ENCODE data around the gene STOML2.

The STOML2 gene

DNA sequence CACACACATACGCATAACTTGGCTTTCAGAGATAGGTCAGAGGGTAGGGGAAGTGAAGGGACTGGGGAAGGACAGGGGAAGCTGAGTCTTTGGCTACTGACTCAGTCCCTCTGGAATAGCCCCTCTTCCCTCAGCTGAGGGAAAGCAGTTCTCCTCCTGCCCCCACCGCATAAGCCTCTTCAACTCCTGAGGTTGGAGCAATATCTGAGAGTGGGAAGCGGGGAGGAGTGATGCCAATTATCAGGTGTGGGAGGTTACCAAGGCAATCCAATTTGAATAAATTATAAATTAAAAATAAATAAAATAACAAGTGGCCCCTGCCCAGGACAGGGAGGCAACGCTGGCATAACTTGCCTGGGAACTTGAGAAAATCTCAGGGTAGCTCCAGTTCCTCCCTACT, 1.7 kb upstream of the STOML2 start:
- no peak for TF ChIP-seq Cebpa-rat (IDR thresholded peaks at IDR 0.05)
- Histone ChIP-seq H3K4me2 (peak overlapping the region in 4 of 11 experiments; percentile 96 to 100 (median 98); a peak in 4 of 22 replicates), H4K20me1 (peaks cover 0 to 64% (median 9%) of the 10 kb centered on the region in 11 experiments; a peak in 12 of 22 replicates), H3K27me3 (no peaks in the 10 kb centered on the region), H3K36me3 (peaks cover 68 to 80% (median 71%) of the 10 kb centered on the region in 11 experiments), H3K9me3 (replicated peaks in 1 of 11) (no peaks in the 10 kb centered on the region), H3K9ac (peak overlapping the region in 9 of 11 experiments; percentile 84 to 95 (median 92); a peak in 9 of 22 replicates), H3K4me3 (peak overlapping the region in 1 of 10 experiments; percentile 74; a peak in 1 of 20 replicates), H3K4me1 (peaks cover 32 to 60% (median 41%) of the 10 kb centered on the region in 10 experiments), H3K27ac (peak overlapping the region in 6 of 11 experiments; percentile 6 to 92 (median 90); a peak in 6 of 22 replicates)

DNA sequence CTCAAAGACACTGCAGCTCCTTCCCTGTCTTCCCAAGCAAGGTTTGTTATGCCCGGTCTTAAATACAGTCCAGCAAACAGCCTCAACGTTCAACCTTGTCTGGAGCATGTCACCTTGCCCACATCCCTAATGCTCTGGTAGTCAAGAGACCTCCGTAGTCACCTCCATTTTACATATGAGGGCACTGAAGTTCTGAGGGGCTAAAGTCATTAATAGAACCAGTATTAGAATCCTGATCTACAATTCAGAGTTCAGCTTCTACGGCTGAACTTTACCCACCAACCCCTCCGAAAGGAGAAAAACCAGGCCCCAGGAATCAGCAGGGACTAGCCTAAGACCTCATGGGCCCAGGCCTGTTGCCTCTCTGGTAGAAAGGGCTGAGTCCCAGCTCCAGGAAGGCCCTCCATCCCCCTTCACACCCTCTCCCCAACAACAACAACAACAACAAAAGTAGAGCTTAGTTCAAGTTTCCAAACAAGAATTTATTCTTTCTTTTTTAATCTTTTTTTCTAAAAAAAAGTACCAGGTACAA, 795 bp upstream of the STOML2 start:
- Histone ChIP-seq H3K9ac (peak overlapping the region; percentile 84 to 95 (median 93)), H3K27me3 (no peaks in the 10 kb centered on the region), H3K36me3 (peaks cover 70 to 79% (median 75%) of the 10 kb centered on the region in 11 experiments), H3K4me1 (peaks cover 25 to 52% (median 33%) of the 10 kb centered on the region in 10 experiments), H3K4me3 (peak overlapping the region; percentile 71 to 92 (median 79)), H3K27ac (peak overlapping the region; percentile 85 to 92 (median 91); a peak in 21 of 22 replicates), H4K20me1 (peaks cover 0 to 55% (median under 1%) of the 10 kb centered on the region in 11 experiments; a peak in 10 of 22 replicates), H3K9me3 (replicated peaks in 1 of 11) (no peaks in the 10 kb centered on the region), H3K4me2 (peak overlapping the region; percentile 96 to 100 (median 97))
- TF ChIP-seq Cebpa-rat (IDR thresholded peaks at IDR 0.05) = no peak

DNA sequence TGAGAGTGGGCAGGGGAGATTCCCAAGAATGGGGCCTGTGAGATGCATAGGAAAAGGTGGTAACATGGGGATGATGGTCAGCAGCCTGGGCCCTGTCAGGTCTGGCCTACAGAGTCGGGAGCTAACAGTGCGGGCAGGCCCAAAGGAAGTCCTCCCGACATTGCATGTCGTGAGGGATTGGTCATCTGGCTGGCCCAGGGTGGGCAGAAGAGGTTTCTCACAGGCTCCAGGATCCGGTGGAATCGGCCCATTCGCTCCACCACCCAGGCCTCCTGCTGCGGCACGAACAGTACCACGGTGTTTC, 514 bp downstream of the STOML2 start:
- H3K27me3 ChIP-seq = no peaks in the 10 kb centered on the region
- peak overlapping the region; percentile 71 to 92 (median 79) for H3K4me3 ChIP-seq
- H3K9me3 ChIP-seq (replicated peaks in 1 of 11) = no peaks in the 10 kb centered on the region
- peaks cover 0 to 42% (median 0%) of the 10 kb centered on the region in 11 experiments; a peak in 7 of 22 replicates for H4K20me1 ChIP-seq
- peaks cover 25 to 51% (median 32%) of the 10 kb centered on the region in 10 experiments for H3K4me1 ChIP-seq
- no peak for TF ChIP-seq Cebpa-rat (IDR thresholded peaks at IDR 0.05)
- H3K27ac ChIP-seq = peak overlapping the region; percentile 85 to 92 (median 91)
- H3K36me3 ChIP-seq = peaks cover 57 to 66% (median 62%) of the 10 kb centered on the region in 11 experiments
- peak overlapping the region; percentile 84 to 95 (median 93) for H3K9ac ChIP-seq
- H3K4me2 ChIP-seq = peak overlapping the region; percentile 96 to 100 (median 97)

DNA sequence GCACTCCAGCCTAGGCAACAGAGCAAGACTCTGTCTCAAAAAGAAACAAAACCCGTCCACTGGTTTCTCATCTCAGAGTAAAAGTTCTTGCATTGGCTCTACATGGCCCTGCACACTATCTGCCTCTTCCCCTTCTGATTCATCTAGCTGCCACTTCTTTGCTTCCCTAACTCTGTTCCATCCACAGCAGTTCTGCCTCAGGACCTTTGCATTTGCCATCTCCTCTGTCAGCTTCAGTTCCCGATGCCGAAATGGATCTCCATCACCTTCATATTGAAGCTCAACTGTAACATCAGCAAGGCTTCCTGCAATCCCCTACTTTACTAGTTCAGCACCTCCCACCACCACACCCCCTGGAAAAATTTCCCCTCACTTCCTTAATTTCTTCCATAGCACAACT, 5.4 kb downstream of the STOML2 start:
- Histone ChIP-seq H3K4me2 (no peak overlapping the region), H4K20me1 (no peaks in the 10 kb centered on the region; a peak in 1 of 22 replicates), H3K4me1 (peaks cover 28 to 51% (median 45%) of the 10 kb centered on the region in 10 experiments), H3K27me3 (no peaks in the 10 kb centered on the region), H3K4me3 (no peak overlapping the region), H3K9ac (no peak overlapping the region), H3K9me3 (replicated peaks in 1 of 11) (no peaks in the 10 kb centered on the region), H3K27ac (no peak overlapping the region), H3K36me3 (peaks cover 34 to 56% (median 46%) of the 10 kb centered on the region in 11 experiments)
- TF ChIP-seq Cebpa-rat (IDR thresholded peaks at IDR 0.05) = no peak

DNA sequence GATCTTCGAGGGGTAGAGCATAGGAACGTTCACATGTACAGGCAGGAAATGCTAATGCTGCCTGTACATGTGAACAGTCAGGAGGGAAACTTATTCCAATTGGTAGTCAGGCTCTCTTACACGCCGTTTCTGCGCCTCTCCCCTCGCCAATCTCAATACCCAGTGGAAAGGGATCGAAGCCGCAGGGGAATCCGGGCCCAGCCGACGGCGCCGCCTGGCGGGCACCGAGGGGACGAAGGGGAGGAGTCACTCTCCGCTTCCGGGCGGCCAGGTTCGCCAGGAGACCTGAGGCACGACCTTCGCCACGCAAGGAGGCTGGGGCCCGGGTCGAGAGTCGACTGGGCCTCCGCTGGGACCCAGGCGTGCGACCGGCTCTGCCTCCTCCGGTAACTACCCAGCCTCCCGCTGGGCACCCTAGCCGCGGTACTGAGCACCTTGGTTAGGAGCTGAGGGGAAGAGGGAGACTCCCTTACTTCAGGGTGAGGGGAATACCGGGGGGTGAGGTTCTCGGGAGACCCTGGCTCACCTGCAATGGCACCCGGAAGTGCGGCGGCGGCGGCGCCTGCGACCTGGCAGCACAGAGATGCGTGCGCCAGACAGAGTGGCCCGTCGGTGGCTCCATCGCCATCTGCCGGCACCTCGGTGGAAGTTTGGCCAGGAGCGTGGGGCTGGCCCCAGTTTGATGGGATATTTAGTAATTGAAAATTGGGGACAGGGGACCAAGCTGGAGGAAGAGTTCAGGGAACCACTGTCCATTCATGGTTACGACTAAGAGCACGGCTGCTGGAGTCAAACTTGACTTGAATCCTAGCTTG, 6.7 kb downstream of the STOML2 start, which contains the start of gene PIGO:
PIGO (minus strand) TSS at position 557 of the 815 bp plus-strand sequence. CDS start 1,026 bp downstream, outside the sequence.
- H3K4me1 ChIP-seq = peaks cover 15 to 38% (median 32%) of the 10 kb centered on the region in 10 experiments
- peak within 1 kb of the TSS; percentile 94 to 99 (median 97) for H3K27ac ChIP-seq

DNA sequence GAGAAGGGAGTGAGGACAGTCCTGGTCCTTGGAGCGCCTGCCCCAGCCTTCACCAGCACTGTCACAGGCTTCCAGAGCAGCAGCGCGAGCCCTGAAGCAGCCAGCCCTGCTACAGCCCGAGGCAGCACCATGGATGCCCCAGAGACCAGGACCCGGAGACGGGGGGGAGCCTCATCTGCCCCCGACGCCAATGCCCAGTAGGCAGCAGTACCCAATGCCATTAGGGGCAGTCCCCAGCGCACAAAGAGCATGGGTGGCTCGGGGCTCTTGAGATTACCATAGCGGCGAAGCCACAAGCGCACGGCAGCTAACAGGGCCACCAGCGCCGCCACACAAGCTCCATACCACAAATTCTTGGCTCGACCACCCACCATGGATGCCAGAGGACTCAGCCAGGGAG, 11.4 kb downstream of the STOML2 start:
- H3K36me3 ChIP-seq = peaks cover 61 to 85% (median 73%) of the 10 kb centered on the region in 11 experiments
- no peaks in the 10 kb centered on the region for H4K20me1 ChIP-seq

More for the DNA sequence above, 6.7 kb downstream of the STOML2 start, which contains the start of gene PIGO:
- Histone ChIP-seq H3K36me3 (peaks cover 43 to 61% (median 53%) of the 10 kb centered on the region in 11 experiments), H3K4me2 (peak within 1 kb of the TSS; percentile 77 to 94 (median 90)), H3K9ac (peak within 1 kb of the TSS; percentile 92 to 99 (median 96)), H3K27me3 (no peaks in the 10 kb centered on the region), H3K9me3 (replicated peaks in 1 of 11) (no peaks in the 10 kb centered on the region), H4K20me1 (no peaks in the 10 kb centered on the region; a peak in 1 of 22 replicates), H3K4me3 (peak within 1 kb of the TSS; percentile 72 to 90 (median 84))
- no peak for TF ChIP-seq Cebpa-rat (IDR thresholded peaks at IDR 0.05)

DNA sequence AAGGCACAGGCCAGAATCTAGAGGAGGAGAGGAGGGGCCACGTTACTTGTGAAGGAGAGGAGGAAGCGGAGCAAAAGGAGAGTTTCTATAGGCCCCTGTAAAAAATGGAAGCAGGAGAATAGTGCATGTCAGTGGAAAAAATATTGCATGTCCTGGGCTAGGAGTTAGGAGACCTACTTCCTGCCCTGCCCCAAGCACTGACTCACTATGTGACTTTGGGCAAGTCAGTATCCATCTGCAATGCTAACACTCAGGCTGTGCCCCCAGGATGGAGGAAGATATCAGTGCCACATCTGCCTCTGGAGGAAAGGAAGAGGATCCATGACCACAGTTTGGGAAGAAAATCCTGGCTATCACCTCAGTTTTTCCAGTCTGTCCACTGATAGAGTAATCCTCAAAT, 13.5 kb downstream of the STOML2 start:
- H3K4me2 ChIP-seq = peak overlapping the region in 3 of 11 experiments; percentile 25 to 39 (median 37); a peak in 5 of 22 replicates
- peaks cover 0 to 43% (median 12%) of the 10 kb centered on the region in 10 experiments; a peak in 13 of 20 replicates for H3K4me1 ChIP-seq
- H3K27me3 ChIP-seq = no peaks in the 10 kb centered on the region
- no peak for TF ChIP-seq Cebpa-rat (IDR thresholded peaks at IDR 0.05)
- H4K20me1 ChIP-seq = no peaks in the 10 kb centered on the region
- 0 out of 22 replicates have a peak, but pooled peaks cover 0 to 5% (median 0%) of the 10 kb centered on the region in 11 experiments for H3K9me3 ChIP-seq (replicated peaks in 1 of 11)
- peak overlapping the region in 2 of 11 experiments; percentile 4 to 23; a peak in 1 of 22 replicates for H3K27ac ChIP-seq
- no peak overlapping the region for H3K9ac ChIP-seq
- H3K4me3 ChIP-seq = no peak overlapping the region
- H3K36me3 ChIP-seq = peaks cover 61 to 89% (median 77%) of the 10 kb centered on the region in 11 experiments

More for the DNA sequence above, 11.4 kb downstream of the STOML2 start:
- H3K27ac ChIP-seq = no peak overlapping the region
- no peak overlapping the region; a peak in 1 of 22 replicates for H3K9ac ChIP-seq
- H3K4me2 ChIP-seq = no peak overlapping the region
- peaks cover 13 to 49% (median 22%) of the 10 kb centered on the region in 10 experiments for H3K4me1 ChIP-seq
- no peaks in the 10 kb centered on the region for H3K27me3 ChIP-seq
- TF ChIP-seq Cebpa-rat (IDR thresholded peaks at IDR 0.05) = no peak
- H3K4me3 ChIP-seq = no peak overlapping the region
- H3K9me3 ChIP-seq (replicated peaks in 1 of 11) = no peaks in the 10 kb centered on the region

DNA sequence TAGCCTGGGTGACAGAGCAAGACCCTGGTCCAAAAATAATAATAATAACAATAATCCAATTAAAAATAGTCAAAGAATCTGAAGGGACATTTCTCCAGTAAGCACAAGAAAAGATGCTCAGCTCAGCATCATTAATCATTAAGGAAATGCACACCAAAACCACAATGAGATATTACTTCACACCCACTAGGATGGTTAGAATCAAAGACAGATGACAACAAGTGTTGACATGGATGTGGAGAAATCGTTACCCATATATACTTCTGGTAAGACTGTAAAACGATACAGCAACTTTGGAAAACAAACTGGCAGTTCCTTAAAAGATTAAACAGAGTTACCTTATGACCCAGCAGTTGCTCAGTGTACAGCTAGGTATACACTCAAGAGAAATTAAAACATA, 17.9 kb downstream of the STOML2 start:
- Histone ChIP-seq H3K27me3 (no peaks in the 10 kb centered on the region), H3K36me3 (peaks cover 25 to 45% (median 35%) of the 10 kb centered on the region in 11 experiments), H4K20me1 (no peaks in the 10 kb centered on the region), H3K4me1 (peaks cover 5 to 33% (median 12%) of the 10 kb centered on the region in 10 experiments; a peak in 14 of 20 replicates), H3K9me3 (replicated peaks in 1 of 11) (0 out of 22 replicates have a peak, but pooled peaks cover 0 to 5% (median 0%) of the 10 kb centered on the region in 11 experiments), H3K9ac (no peak overlapping the region), H3K4me2 (peak overlapping the region in 2 of 11 experiments; percentile 30 to 48; a peak in 5 of 22 replicates), H3K27ac (no peak overlapping the region), H3K4me3 (no peak overlapping the region)
- TF ChIP-seq Cebpa-rat (IDR thresholded peaks at IDR 0.05) = no peak
